ENCODE data around the gene GMFB.

GRCh38 chr14:54428527-54428926 is 60.3 kb downstream of the GMFB start:
- TF ChIP-seq CTCF (IDR thresholded peaks at IDR 0.05) (no peak), POLR2A (IDR thresholded peaks at IDR 0.05) (no peak)

Measured in right lobe of liver (tissue), 4 donors.